ES-I3 (cell line): ENCODE measurements around the gene TNFRSF14.
A peak's percentile ranks its signal among the peaks of the same experiment; 100 is the strongest.

Experiments
- H3K36me3 ChIP-seq: 2 replicates; pipeline ENCODE4 v1.6.1; 2013; ENCODE audit warnings: mild to moderate bottlenecking, low read length, control low read depth, moderate library complexity; ENCODE audit not compliant: insufficient read depth
- H3K4me1 ChIP-seq: 2 replicates; pipeline ENCODE4 v1.6.1; 2013; ENCODE audit warnings: mild to moderate bottlenecking, control low read depth, low read length; ENCODE audit not compliant: insufficient read depth
- H3K9ac ChIP-seq: 2 replicates; pipeline ENCODE4 v1.6.1; 2013; ENCODE audit warnings: low read depth, mild to moderate bottlenecking, low read length, moderate library complexity
- H3K9me3 ChIP-seq: 2 replicates; pipeline ENCODE4 v1.6.1; 2013; ENCODE audit warnings: mild to moderate bottlenecking, low read length, moderate library complexity; ENCODE audit not compliant: control insufficient read depth, insufficient read depth

TNFRSF14 gene

GRCh38 chr1:2528016-2528415, 28.2 kb upstream of the TNFRSF14 start:
- H3K9ac ChIP-seq: no peak overlapping the region
- H3K4me1 ChIP-seq: peaks cover 17% of the 10 kb centered on the region; the same call in 1 of the 2 replicates
- H3K36me3 ChIP-seq: no peaks in the 10 kb centered on the region
- H3K9me3 ChIP-seq: no peaks in the 10 kb centered on the region

DNA sequence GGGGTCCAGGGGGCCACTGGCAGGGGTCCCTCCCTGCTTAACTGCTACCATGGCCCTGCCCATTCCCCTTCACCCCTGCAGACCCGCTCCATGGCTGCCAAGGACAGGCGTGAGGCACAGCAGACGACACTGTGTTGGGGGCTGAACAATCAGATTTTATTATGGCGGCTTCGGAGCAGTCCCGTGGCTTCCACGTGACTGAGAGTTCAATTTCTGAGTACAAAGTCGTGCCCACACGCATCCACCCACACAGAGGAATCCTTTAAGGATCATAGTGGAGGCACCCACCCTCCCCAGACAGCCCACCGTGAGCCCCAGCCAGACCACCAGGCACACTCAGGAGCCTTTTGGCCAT, 27.6 kb upstream of the TNFRSF14 start:
- H3K4me1 ChIP-seq: peaks cover 17% of the 10 kb centered on the region; the same call in 1 of the 2 replicates
- H3K36me3 ChIP-seq: no peaks in the 10 kb centered on the region
- no peak overlapping the region for H3K9ac ChIP-seq

DNA sequence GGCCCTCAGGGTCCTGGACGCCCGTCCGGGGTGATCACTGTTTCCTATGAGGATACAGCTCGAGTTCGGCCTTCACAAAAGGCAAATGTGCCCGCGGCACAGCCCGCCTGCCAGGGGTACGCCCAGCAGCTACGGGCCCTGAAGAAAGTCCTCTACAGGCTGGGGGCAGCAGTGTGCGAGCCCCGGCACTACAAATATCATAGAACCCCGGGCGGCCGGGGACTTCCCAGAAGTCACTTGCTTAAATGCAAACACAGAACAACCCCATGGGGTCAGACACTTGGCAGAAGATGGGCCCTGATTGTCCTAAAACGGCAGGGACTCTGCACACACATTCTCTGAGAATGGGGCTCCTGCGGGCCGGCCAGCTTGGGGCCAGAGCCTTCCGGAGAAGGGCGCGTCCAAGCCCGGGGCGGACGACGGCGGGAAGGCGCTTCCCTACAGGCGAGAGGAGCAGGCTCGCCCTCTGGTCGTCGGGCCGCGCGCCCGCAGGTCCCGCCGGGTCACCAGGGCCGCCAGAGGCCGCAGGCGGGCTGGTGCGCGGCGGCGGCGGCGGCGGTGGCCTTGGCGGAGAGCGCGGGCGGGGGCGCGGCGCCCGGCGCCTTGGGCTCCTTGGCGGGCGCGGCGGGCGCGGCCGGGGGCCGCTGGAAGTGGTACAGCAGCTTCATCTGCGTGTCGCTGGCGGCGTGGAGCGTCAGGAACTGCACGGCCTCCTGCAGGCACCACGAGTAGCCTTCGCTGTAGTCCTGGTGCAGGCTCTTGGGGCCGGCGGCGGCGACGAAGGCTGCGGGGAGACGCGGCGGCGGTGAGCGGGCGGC, 27.0 kb upstream of the TNFRSF14 start:
- Histone ChIP-seq H3K9me3 (no peaks in the 10 kb centered on the region), H3K4me1 (peaks cover 22% of the 10 kb centered on the region; the same call in 1 of the 2 replicates), H3K36me3 (no peaks in the 10 kb centered on the region), H3K9ac (no peak overlapping the region)

More for the DNA sequence above, 27.6 kb upstream of the TNFRSF14 start:
- no peaks in the 10 kb centered on the region for H3K9me3 ChIP-seq

- H3K9ac ChIP-seq: peak within 1 kb of the TSS; percentile 5; the same call in 1 of the 2 replicates
- H3K9me3 ChIP-seq: no peaks in the 10 kb centered on the region
- H3K4me1 ChIP-seq: peaks cover 27% of the 10 kb centered on the region; the same call in 1 of the 2 replicates
- H3K36me3 ChIP-seq: no peaks in the 10 kb centered on the region
Measured at GRCh38 chr1:2529784-2530512, 26.2 kb upstream of the TNFRSF14 start, which contains the start of gene HES5. TSS of gene HES5 (minus strand) at chr1:2530263. CDS start at chr1:2530164, 99 bp downstream.

DNA sequence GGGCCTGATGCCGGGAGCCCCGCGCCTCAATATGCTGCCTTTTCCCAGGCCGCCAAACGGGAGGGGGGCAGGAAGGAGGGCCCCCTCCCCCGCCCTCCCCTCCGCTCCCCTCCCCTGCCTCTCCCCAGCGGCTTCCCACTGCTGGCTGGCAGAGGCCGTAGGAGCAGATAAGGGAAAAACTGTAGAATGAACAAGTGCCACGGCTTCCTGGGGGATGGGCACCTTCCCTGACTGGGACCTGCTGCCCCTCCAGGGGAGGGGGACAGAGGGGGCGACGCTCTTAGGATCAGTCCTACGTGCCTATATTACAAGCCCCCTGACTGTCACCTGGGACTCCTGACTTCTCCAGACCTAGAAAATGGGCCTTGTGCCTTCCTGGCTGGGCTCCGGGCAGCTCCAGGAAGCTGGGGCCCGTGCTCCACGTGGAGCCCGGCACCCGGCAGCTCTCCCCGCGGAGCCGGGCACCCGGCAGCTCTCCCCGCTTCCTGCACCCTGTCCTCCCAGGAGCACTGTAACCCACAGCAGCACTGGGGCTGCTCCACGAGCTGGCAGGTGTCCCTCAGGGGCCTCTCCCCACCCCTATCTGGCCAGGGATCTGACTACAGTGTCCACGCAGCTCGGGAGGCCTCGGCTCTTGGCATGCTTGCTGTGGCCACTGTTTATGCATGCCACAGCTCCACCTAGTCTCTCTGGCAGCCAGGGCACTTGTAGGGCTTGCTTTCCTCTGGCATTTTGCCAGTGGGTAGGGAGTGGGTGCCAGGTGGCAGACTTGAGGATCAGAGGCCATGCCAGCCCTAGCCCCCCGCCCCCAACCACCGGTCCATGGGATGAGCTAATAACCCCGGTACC, 25.4 kb upstream of the TNFRSF14 start:
- Histone ChIP-seq H3K9me3 (no peaks in the 10 kb centered on the region), H3K4me1 (peaks cover 25% of the 10 kb centered on the region; the same call in 1 of the 2 replicates), H3K9ac (peak overlapping the region; percentile 5; the same call in 1 of the 2 replicates), H3K36me3 (no peaks in the 10 kb centered on the region)

GRCh38 chr1:2532485-2533160, 23.5 kb upstream of the TNFRSF14 start:
- Histone ChIP-seq H3K9me3 (no peaks in the 10 kb centered on the region), H3K9ac (no peak overlapping the region), H3K36me3 (no peaks in the 10 kb centered on the region), H3K4me1 (peaks cover 21% of the 10 kb centered on the region; the same call in 1 of the 2 replicates)

GRCh38 chr1:2533365-2533764, 22.8 kb upstream of the TNFRSF14 start:
- no peaks in the 10 kb centered on the region for H3K36me3 ChIP-seq
- H3K9me3 ChIP-seq: no peaks in the 10 kb centered on the region
- H3K9ac ChIP-seq: no peak overlapping the region
- H3K4me1 ChIP-seq: peaks cover 21% of the 10 kb centered on the region; the same call in 1 of the 2 replicates

- Histone ChIP-seq H3K9me3 (no peaks in the 10 kb centered on the region), H3K9ac (no peak overlapping the region), H3K36me3 (no peaks in the 10 kb centered on the region), H3K4me1 (peaks cover 15% of the 10 kb centered on the region; the same call in 1 of the 2 replicates)
Measured at GRCh38 chr1:2534315-2534686, 21.9 kb upstream of the TNFRSF14 start.

DNA sequence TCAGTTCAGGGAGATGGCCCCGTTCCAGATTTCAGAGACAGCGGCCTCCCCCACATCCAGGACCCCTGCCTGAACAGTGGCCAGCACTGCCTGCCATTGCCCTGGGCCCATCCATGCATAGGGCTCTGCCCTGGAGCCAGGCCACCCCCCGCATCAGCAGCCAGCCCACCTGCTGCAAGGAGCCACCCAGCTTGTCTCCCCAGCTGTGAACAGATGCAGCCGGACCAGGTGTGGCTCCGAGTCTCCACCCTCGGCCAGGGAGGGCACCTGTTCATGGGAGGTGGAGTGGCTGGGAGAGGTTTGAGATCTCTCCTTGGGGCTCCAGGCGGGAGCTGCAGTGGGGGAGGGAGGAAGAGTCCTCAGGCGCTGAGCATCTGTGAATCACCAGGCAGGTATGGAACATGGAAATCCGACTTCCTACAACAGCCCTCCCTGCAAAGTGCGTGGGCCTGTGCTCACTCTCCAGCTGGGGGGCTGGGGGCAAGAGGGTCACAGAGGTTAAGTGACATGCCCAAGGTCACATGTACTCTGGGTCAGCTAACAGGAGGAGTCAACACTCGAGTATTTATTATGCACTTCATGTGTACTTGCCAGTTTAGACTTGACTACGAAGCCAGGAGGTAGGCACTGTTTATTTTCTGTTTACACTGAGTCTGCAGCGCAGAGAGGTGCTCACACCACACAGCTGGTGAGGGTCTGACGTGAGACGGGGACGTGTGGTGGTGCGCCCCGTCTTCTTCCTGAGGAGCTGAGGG, 21.3 kb upstream of the TNFRSF14 start:
- Histone ChIP-seq H3K9ac (no peak overlapping the region), H3K9me3 (no peaks in the 10 kb centered on the region), H3K36me3 (no peaks in the 10 kb centered on the region), H3K4me1 (peaks cover 15% of the 10 kb centered on the region; the same call in 1 of the 2 replicates)

DNA sequence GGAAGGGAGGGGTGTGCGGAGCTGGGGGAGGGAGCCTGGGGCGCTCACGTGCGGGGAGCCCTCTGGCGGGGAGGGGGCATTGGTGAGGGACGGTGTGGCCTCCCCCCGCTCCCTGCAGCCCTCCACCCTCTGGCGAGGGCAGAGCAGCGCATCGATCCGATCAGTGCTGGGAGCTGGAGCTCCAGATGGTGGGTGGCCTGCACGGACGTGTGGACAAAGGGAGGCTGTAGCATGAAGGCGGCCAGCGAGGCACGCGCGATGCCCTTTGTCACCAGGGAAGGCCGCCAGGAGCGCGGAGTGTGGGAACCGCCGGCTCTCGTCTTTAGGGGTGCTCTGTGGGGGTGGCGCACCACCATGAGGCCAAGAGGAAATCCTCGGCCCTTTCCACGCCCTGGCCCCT, 20.7 kb upstream of the TNFRSF14 start:
- Histone ChIP-seq H3K36me3 (no peaks in the 10 kb centered on the region), H3K9ac (no peak overlapping the region), H3K4me1 (peaks cover 15% of the 10 kb centered on the region; the same call in 1 of the 2 replicates), H3K9me3 (no peaks in the 10 kb centered on the region)

DNA sequence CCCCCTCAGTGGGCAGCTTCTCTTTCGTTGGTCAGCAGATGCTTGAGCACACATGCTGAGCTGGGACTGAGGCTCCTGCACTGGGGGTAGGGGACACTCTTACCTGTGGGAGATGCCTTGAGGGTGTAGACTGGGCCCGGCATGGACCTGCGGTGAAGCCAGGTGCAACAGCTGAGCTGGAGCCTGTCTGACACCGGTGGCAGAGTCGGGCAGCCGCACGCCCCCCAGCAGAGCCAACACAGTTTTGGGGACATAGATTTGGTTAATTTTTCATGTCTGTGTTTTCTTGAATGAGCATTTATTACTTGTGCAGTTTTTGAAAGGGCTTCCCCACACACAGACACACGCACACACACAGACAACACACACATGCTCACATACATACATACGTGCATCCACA, 20.2 kb upstream of the TNFRSF14 start:
- no peaks in the 10 kb centered on the region for H3K9me3 ChIP-seq
- peaks cover 15% of the 10 kb centered on the region; the same call in 1 of the 2 replicates for H3K4me1 ChIP-seq
- H3K9ac ChIP-seq: no peak overlapping the region
- H3K36me3 ChIP-seq: no peaks in the 10 kb centered on the region

DNA sequence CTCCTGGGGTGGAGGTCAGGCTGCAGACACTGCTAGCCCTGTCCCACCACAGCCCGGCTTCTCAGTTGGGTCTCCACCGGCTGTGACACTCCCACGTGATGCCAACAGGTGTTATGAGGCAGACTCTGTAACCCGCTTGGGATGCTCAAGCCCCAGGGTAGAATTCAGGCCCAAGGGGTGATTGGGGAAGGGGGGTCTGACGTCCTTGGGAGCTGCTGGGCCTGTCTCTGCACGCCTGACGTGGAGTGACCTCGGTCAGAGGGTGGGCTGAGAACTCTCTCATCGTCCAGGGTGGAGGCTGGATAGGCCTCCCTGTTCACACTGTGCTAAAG, 18.4 kb upstream of the TNFRSF14 start:
- Histone ChIP-seq H3K9me3 (no peaks in the 10 kb centered on the region), H3K4me1 (peaks cover 15% of the 10 kb centered on the region; the same call in 1 of the 2 replicates), H3K9ac (no peak overlapping the region), H3K36me3 (no peaks in the 10 kb centered on the region)

- Histone ChIP-seq H3K4me1 (peaks cover 20% of the 10 kb centered on the region; the same call in 1 of the 2 replicates), H3K9ac (no peak overlapping the region), H3K9me3 (no peaks in the 10 kb centered on the region), H3K36me3 (no peaks in the 10 kb centered on the region)
Measured at GRCh38 chr1:2538376-2538775, 17.8 kb upstream of the TNFRSF14 start.
